Nephron (organoid): ENCODE measurements around the gene CACNA2D2.

Experiments used
- H3K27ac Mint-ChIP-seq, 3 experiments: 2 replicates each; pipeline ENCODE4 v1.8.0; 2020; ENCODE audit warnings: mixed read lengths in 3 of 3, mild to moderate bottlenecking in 2 of 3, moderate library complexity in 1 of 3
- H3K27me3 Mint-ChIP-seq: 2 replicates; pipeline ENCODE4 v1.8.0; 2021; ENCODE audit warnings: low read depth, mild to moderate bottlenecking, moderate library complexity, mixed read lengths
- H3K36me3 Mint-ChIP-seq: 2 replicates; pipeline ENCODE4 v1.8.0; 2020; ENCODE audit warnings: low read depth, mixed read lengths
- H3K4me1 Mint-ChIP-seq: 2 replicates; pipeline ENCODE4 v1.8.0; 2020; ENCODE audit warnings: mixed read lengths
- H3K4me3 Mint-ChIP-seq, 3 experiments: 2 replicates each; pipeline ENCODE4 v1.8.0; 2020; ENCODE audit warnings: mild to moderate bottlenecking in 3 of 3, mixed read lengths in 3 of 3, moderate library complexity in 2 of 3
- H3K9me3 Mint-ChIP-seq: 2 replicates; pipeline ENCODE4 v1.8.0; 2020; ENCODE audit warnings: mixed read lengths
- CTCF ChIP-seq, 3 experiments: fragments of 200-600 bp; sonication (generic); IDR thresholded peaks; one replicate each; pipeline ENCODE4 v1.5.0; 2021; ENCODE audit warnings: antibody characterized with exemption in 3 of 3; ENCODE audit not compliant: unreplicated experiment in 3 of 3

The CACNA2D2 gene

GRCh38 chr3:50495609-50496423 is 7.6 kb downstream of the CACNA2D2 start:
- Mint-ChIP-seq H3K36me3 (no peaks in the 10 kb centered on the region), H3K27ac (no peak overlapping the region), H3K9me3 (no peaks in the 10 kb centered on the region), H3K4me3 (no peak overlapping the region), H3K27me3 (peaks cover 20% of the 10 kb centered on the region), H3K4me1 (peaks cover 15% of the 10 kb centered on the region)
- TF ChIP-seq CTCF (IDR thresholded peaks at IDR 0.05; ENCODE audit: unreplicated experiment in 3 of 3), result no peak

- Mint-ChIP-seq H3K4me1 (peaks cover 15% of the 10 kb centered on the region), H3K4me3 (no peak overlapping the region), H3K36me3 (no peaks in the 10 kb centered on the region), H3K27me3 (peaks cover 13% of the 10 kb centered on the region), H3K9me3 (no peaks in the 10 kb centered on the region), H3K27ac (no peak overlapping the region)
- no peak for TF ChIP-seq CTCF (IDR thresholded peaks at IDR 0.05; ENCODE audit: unreplicated experiment in 3 of 3)
Observed at GRCh38 chr3:50494126-50494525, 9.3 kb downstream of the CACNA2D2 start.

- H3K36me3 Mint-ChIP-seq, result no peaks in the 10 kb centered on the region
- no peak for TF ChIP-seq CTCF (IDR thresholded peaks at IDR 0.05; ENCODE audit: unreplicated experiment in 3 of 3)
- peaks cover 13% of the 10 kb centered on the region for H3K4me1 Mint-ChIP-seq
- H3K4me3 Mint-ChIP-seq, result no peak overlapping the region
- no peak overlapping the region for H3K27ac Mint-ChIP-seq
- no peaks in the 10 kb centered on the region for H3K9me3 Mint-ChIP-seq
- peaks cover 11% of the 10 kb centered on the region for H3K27me3 Mint-ChIP-seq
Observed at GRCh38 chr3:50493623-50494022, 9.8 kb downstream of the CACNA2D2 start.

GRCh38 chr3:50493086-50493485 is 10.3 kb downstream of the CACNA2D2 start:
- Mint-ChIP-seq H3K9me3 (no peaks in the 10 kb centered on the region), H3K27me3 (peaks cover 10% of the 10 kb centered on the region), H3K27ac (no peak overlapping the region), H3K4me3 (no peak overlapping the region), H3K36me3 (no peaks in the 10 kb centered on the region), H3K4me1 (peaks cover 9% of the 10 kb centered on the region)
- no peak for TF ChIP-seq CTCF (IDR thresholded peaks at IDR 0.05; ENCODE audit: unreplicated experiment in 3 of 3)

GRCh38 chr3:50491023-50491422 is 12.4 kb downstream of the CACNA2D2 start:
- H3K36me3 Mint-ChIP-seq, result no peaks in the 10 kb centered on the region
- TF ChIP-seq CTCF (IDR thresholded peaks at IDR 0.05; ENCODE audit: unreplicated experiment in 3 of 3), result no peak
- H3K27me3 Mint-ChIP-seq, result peaks cover 13% of the 10 kb centered on the region
- no peak overlapping the region for H3K27ac Mint-ChIP-seq
- H3K4me3 Mint-ChIP-seq, result no peak overlapping the region
- no peaks in the 10 kb centered on the region for H3K9me3 Mint-ChIP-seq
- H3K4me1 Mint-ChIP-seq, result peaks cover under 1% of the 10 kb centered on the region

- Mint-ChIP-seq H3K27ac (no peak overlapping the region), H3K4me3 (no peak overlapping the region), H3K36me3 (no peaks in the 10 kb centered on the region), H3K27me3 (peaks cover 13% of the 10 kb centered on the region), H3K9me3 (no peaks in the 10 kb centered on the region), H3K4me1 (peaks cover under 1% of the 10 kb centered on the region)
- no peak for TF ChIP-seq CTCF (IDR thresholded peaks at IDR 0.05; ENCODE audit: unreplicated experiment in 3 of 3)
Observed at GRCh38 chr3:50490424-50490823, 13.0 kb downstream of the CACNA2D2 start.
